Right hindlimb (tissue), 1 donor: Measurements from ENCODE around the gene LRIG3.
A peak's percentile ranks its signal among the peaks of the same experiment; 100 is the strongest.
"Not testable (repeated sequence)": the region's sequence is repeated elsewhere in the genome, so short reads cannot be mapped to it uniquely, and the experiment has no call there.

ENCODE experiments used
- DNase-seq: peaks from one replicate; pipeline ENCODE4 v3.0.0-alpha.2; 2018

The LRIG3 gene

GRCh38 chr12:58920102-58920960, at the start of gene LRIG3:
LRIG3 (minus strand) TSS chr12:58920504; CDS start chr12:58920235, 269 bp downstream.
- peak; percentile 99 for DNase-seq

GRCh38 chr12:58969237-58969636, 48.9 kb upstream of the LRIG3 start:
- peak; percentile 17 for DNase-seq

- peak; percentile 30 for DNase-seq
Measured at GRCh38 chr12:58967561-58967960, 47.3 kb upstream of the LRIG3 start.

- no peak for DNase-seq
Measured at GRCh38 chr12:58966939-58967338, 46.6 kb upstream of the LRIG3 start.

GRCh38 chr12:58965568-58965967, 45.3 kb upstream of the LRIG3 start:
- no peak for DNase-seq

- DNase-seq, result no peak
Measured at GRCh38 chr12:58963844-58964243, 43.5 kb upstream of the LRIG3 start.

GRCh38 chr12:58961906-58962305, 41.6 kb upstream of the LRIG3 start:
- DNase-seq, result no peak

GRCh38 chr12:58961166-58961565, 40.9 kb upstream of the LRIG3 start:
- no peak for DNase-seq

GRCh38 chr12:58959639-58960300, 39.5 kb upstream of the LRIG3 start:
- no peak for DNase-seq

GRCh38 chr12:58957298-58957697, 37.0 kb upstream of the LRIG3 start:
- DNase-seq, result no peak

GRCh38 chr12:58955849-58956248, 35.5 kb upstream of the LRIG3 start:
- no peak for DNase-seq

- DNase-seq, result no peak
Measured at GRCh38 chr12:58954002-58954401, 33.7 kb upstream of the LRIG3 start.

- no peak for DNase-seq
Measured at GRCh38 chr12:58950739-58951100, 30.4 kb upstream of the LRIG3 start.

GRCh38 chr12:58949954-58950738, 29.8 kb upstream of the LRIG3 start:
- DNase-seq, result not testable (repeated sequence)

GRCh38 chr12:58943079-58943478, 22.8 kb upstream of the LRIG3 start:
- no peak for DNase-seq

- no peak for DNase-seq
Measured at GRCh38 chr12:58942345-58942744, 22.0 kb upstream of the LRIG3 start.

GRCh38 chr12:58939399-58940100, 19.2 kb upstream of the LRIG3 start:
- no peak for DNase-seq

- no peak for DNase-seq
Measured at GRCh38 chr12:58938440-58938839, 18.1 kb upstream of the LRIG3 start.

- no peak for DNase-seq
Measured at GRCh38 chr12:58934528-58934927, 14.2 kb upstream of the LRIG3 start.

GRCh38 chr12:58932806-58933681, 12.7 kb upstream of the LRIG3 start:
- no peak for DNase-seq

- no peak for DNase-seq
Measured at GRCh38 chr12:58931518-58931917, 11.2 kb upstream of the LRIG3 start.
